Mesothelial cell of epicardium (in vitro differentiated cells): Measurements from ENCODE around the gene GABRB3. TPM values are rescaled to one million over a fixed set of nuclear protein-coding genes. Genes with fewer than 3 reads are reported as not detected.

Experiments used
- DNase-seq, 2 experiments: peaks; one replicate each; pipeline ENCODE4 v3.0.0; 2021; ENCODE audit warnings: low spot score in 2 of 2; ENCODE audit not compliant: unreplicated experiment in 2 of 2
- H3K27ac Mint-ChIP-seq: 2 replicates; pipeline ENCODE4 v1.8.0; 2021; ENCODE audit warnings: mixed read lengths
- H3K27me3 Mint-ChIP-seq: 2 replicates; pipeline ENCODE4 v1.8.0; 2021; ENCODE audit warnings: low read depth, mixed read lengths
- H3K36me3 Mint-ChIP-seq: 2 replicates; pipeline ENCODE4 v1.8.0; 2021; ENCODE audit warnings: mixed read lengths
- H3K4me1 Mint-ChIP-seq: 2 replicates; pipeline ENCODE4 v1.8.0; 2021; ENCODE audit warnings: mixed read lengths
- H3K4me3 Mint-ChIP-seq: 2 replicates; pipeline ENCODE4 v1.8.0; 2021; ENCODE audit warnings: mild to moderate bottlenecking, moderate library complexity, mixed read lengths
- H3K9me3 Mint-ChIP-seq: 2 replicates; pipeline ENCODE4 v1.8.0; 2021; ENCODE audit warnings: mixed read lengths
- CTCF ChIP-seq: fragments of 200-600 bp; sonication (generic); IDR thresholded peaks from one replicate; pipeline ENCODE4 v1.5.0; 2021; ENCODE audit warnings: antibody characterized with exemption; ENCODE audit not compliant: unreplicated experiment
- total RNA-seq: library from RNA; stranded (reverse); gene quantifications from 3 replicates; pipeline ENCODE4 v1.2.1, GENCODE V29; 2021

Gene GABRB3
- total RNA-seq, 1 donor from 2014 or later, result 3.4 TPM

- no peak overlapping the region for H3K27ac Mint-ChIP-seq
- H3K27me3 Mint-ChIP-seq, result peaks cover 5% of the 10 kb centered on the region
- H3K9me3 Mint-ChIP-seq, result no peaks in the 10 kb centered on the region
- H3K4me3 Mint-ChIP-seq, result no peak overlapping the region
- TF ChIP-seq CTCF, result no peak
- H3K4me1 Mint-ChIP-seq, result peaks cover 6% of the 10 kb centered on the region
- no peak for DNase-seq
- H3K36me3 Mint-ChIP-seq, result no peaks in the 10 kb centered on the region
These were observed 137.3 kb downstream of the GABRB3 start for GRCh38 chr15:26635614-26636013.

GRCh38 chr15:26635105-26635504, 137.8 kb downstream of the GABRB3 start:
- DNase-seq, result no peak
- H3K27me3 Mint-ChIP-seq, result peaks cover 5% of the 10 kb centered on the region
- no peak overlapping the region for H3K27ac Mint-ChIP-seq
- H3K4me3 Mint-ChIP-seq, result no peak overlapping the region
- H3K4me1 Mint-ChIP-seq, result peaks cover 6% of the 10 kb centered on the region
- H3K9me3 Mint-ChIP-seq, result no peaks in the 10 kb centered on the region
- no peak for TF ChIP-seq CTCF
- H3K36me3 Mint-ChIP-seq, result no peaks in the 10 kb centered on the region

GRCh38 chr15:26634319-26634718, 138.5 kb downstream of the GABRB3 start:
- TF ChIP-seq CTCF, result no peak

GRCh38 chr15:26632500-26632899, 140.4 kb downstream of the GABRB3 start:
- Mint-ChIP-seq H3K9me3 (peaks cover 3% of the 10 kb centered on the region), H3K27ac (no peak overlapping the region), H3K27me3 (peaks cover 5% of the 10 kb centered on the region), H3K4me3 (no peak overlapping the region), H3K36me3 (no peaks in the 10 kb centered on the region), H3K4me1 (peaks cover 6% of the 10 kb centered on the region)
- no peak for DNase-seq
- no peak for TF ChIP-seq CTCF

More at GRCh38 chr15:26634319-26634718, 138.5 kb downstream of the GABRB3 start:
- no peaks in the 10 kb centered on the region for H3K9me3 Mint-ChIP-seq
- no peak overlapping the region for H3K4me3 Mint-ChIP-seq
- H3K4me1 Mint-ChIP-seq, result peaks cover 6% of the 10 kb centered on the region
- peaks cover 5% of the 10 kb centered on the region for H3K27me3 Mint-ChIP-seq
- H3K27ac Mint-ChIP-seq, result no peak overlapping the region
- DNase-seq, result no peak
- H3K36me3 Mint-ChIP-seq, result no peaks in the 10 kb centered on the region

GRCh38 chr15:26631894-26632293, 141.0 kb downstream of the GABRB3 start:
- TF ChIP-seq CTCF, result no peak
- H3K4me3 Mint-ChIP-seq, result no peak overlapping the region
- H3K4me1 Mint-ChIP-seq, result peaks cover 6% of the 10 kb centered on the region
- H3K27me3 Mint-ChIP-seq, result no peaks in the 10 kb centered on the region
- H3K27ac Mint-ChIP-seq, result no peak overlapping the region
- H3K36me3 Mint-ChIP-seq, result no peaks in the 10 kb centered on the region
- H3K9me3 Mint-ChIP-seq, result peaks cover 9% of the 10 kb centered on the region
- no peak for DNase-seq

DNA sequence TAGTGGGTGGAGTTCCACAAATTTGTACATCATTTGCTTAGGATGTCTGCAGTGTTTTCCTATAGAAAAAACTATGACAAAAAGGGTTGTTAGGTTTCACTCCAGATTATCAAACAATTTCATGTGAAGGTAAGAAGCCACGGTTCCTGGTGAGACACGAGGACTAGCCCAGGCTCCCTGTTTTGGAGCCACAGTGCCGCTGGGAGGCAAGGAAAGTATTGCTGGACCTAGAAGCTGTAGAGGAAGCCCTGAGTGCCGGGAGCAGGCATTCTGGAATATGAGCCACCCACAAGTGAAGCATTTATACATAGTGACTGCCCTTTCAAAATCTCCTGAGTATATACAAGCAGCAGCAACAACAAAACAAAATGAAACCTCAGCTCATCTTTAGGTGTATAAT, 142.0 kb downstream of the GABRB3 start:
- peaks cover 15% of the 10 kb centered on the region for H3K9me3 Mint-ChIP-seq
- no peaks in the 10 kb centered on the region for H3K27me3 Mint-ChIP-seq
- no peak overlapping the region for H3K4me3 Mint-ChIP-seq
- H3K4me1 Mint-ChIP-seq, result peaks cover 6% of the 10 kb centered on the region
- H3K27ac Mint-ChIP-seq, result no peak overlapping the region
- H3K36me3 Mint-ChIP-seq, result no peaks in the 10 kb centered on the region
- no peak for DNase-seq
- TF ChIP-seq CTCF, result no peak
